Smooth muscle cell (in vitro differentiated cells): Measurements from ENCODE around the gene KLHL10. TPM values are rescaled to one million over a fixed set of nuclear protein-coding genes. Genes with fewer than 3 reads are reported as not detected.
"Not testable (repeated sequence)": the region's sequence is repeated elsewhere in the genome, so short reads cannot be mapped to it uniquely, and the experiment has no call there.

ENCODE experiments used
- DNase-seq: peaks from one replicate; lab custom pipeline; 2025; ENCODE audit not compliant: unreplicated experiment; lab: John Stamatoyannopoulos, UW
- H2AFZ ChIP-seq: fragments of 200-600 bp; sonication (generic); 2 replicates; pipeline ENCODE4 v1.6.0; 2016; ENCODE audit warnings: antibody characterized with exemption, low read depth, mild to moderate bottlenecking
- H3F3A ChIP-seq: fragments of 200-600 bp; sonication (generic); 2 replicates; pipeline ENCODE4 v1.6.0; 2017; ENCODE audit warnings: antibody characterized with exemption, low read depth
- H3K27ac ChIP-seq: fragments of 200-600 bp; sonication (generic); 2 replicates; pipeline ENCODE4 v1.5.1; 2016; ENCODE audit warnings: low read depth, mild to moderate bottlenecking
- H3K27me3 ChIP-seq: fragments of 200-600 bp; sonication (generic); 2 replicates; pipeline ENCODE4 v1.6.1; 2016; ENCODE audit warnings: low read depth, mild to moderate bottlenecking
- H3K36me3 ChIP-seq: fragments of 200-600 bp; sonication (generic); 2 replicates; pipeline ENCODE4 v1.5.1; 2016; ENCODE audit warnings: low read depth
- H3K4me1 ChIP-seq: fragments of 200-600 bp; sonication (generic); 2 replicates; pipeline ENCODE4 v1.5.1; 2016; ENCODE audit warnings: low read depth
- H3K4me2 ChIP-seq: fragments of 200-600 bp; sonication (generic); 2 replicates; pipeline ENCODE4 v1.6.0; 2016; ENCODE audit warnings: mild to moderate bottlenecking
- H3K4me3 ChIP-seq: fragments of 200-600 bp; sonication (generic); 2 replicates; pipeline ENCODE4 v1.5.1; 2016; ENCODE audit warnings: mild to moderate bottlenecking
- H3K79me2 ChIP-seq: fragments of 200-600 bp; sonication (generic); 2 replicates; pipeline ENCODE4 v1.6.0; 2016; ENCODE audit warnings: low read depth, mild to moderate bottlenecking
- H3K9ac ChIP-seq: fragments of 200-600 bp; sonication (generic); 2 replicates; pipeline ENCODE4 v1.6.0; 2016; ENCODE audit warnings: low read depth
- H3K9me3 ChIP-seq: fragments of 200-600 bp; sonication (generic); replicated peaks from 2 replicates; pipeline ENCODE4 v1.5.1; 2016; ENCODE audit warnings: low read depth
- H4K20me1 ChIP-seq: fragments of 200-600 bp; sonication (generic); 2 replicates; pipeline ENCODE4 v1.6.0; 2016; ENCODE audit warnings: low read depth
- WGBS: methylation state at CpG from one replicate; pipeline ENCODE4 v1.1.7; 2016; ENCODE audit warnings: low lambda C conversion rate; 5-methylcytosine and 5-hydroxymethylcytosine counted together
- polyA plus RNA-seq: library from polyadenylated mRNA; unstranded; fragments of >200 nt; fragmentation: Nextera tagmentation; extraction: Ambion mirVana; gene quantifications from 2 replicates; pipeline ENCODE4 v1.2.1, GENCODE V29; 2016
- total RNA-seq: library from RNA; depleted of rRNA; stranded (reverse); fragments of >200 nt; gene quantifications from 2 replicates; pipeline ENCODE4 v1.2.3, GENCODE V29; 2014
- TF ChIP-seq, protein P1 (sequence below): fragments of 200-600 bp; sonication (generic); IDR thresholded peaks from 2 replicates; pipeline ENCODE4 v1.5.1; 2017; ENCODE audit warnings: borderline replicate concordance, mild to moderate bottlenecking, antibody characterized with exemption; ENCODE audit not compliant: insufficient read depth, poor library complexity, severe bottlenecking

Gene KLHL10
- total and polyA plus RNA-seq, 2 experiments from 2014 or later, result not detected

- Histone ChIP-seq H3K9me3 (no peaks in the 10 kb centered on the region), H3K4me2 (no peak overlapping the region), H3K36me3 (peaks cover 23% of the 10 kb centered on the region), H2AFZ (no peak overlapping the region), H3K4me1 (no peaks in the 10 kb centered on the region), H3F3A (peaks cover 38% of the 10 kb centered on the region), H3K9ac (no peak overlapping the region), H4K20me1 (peaks cover 19% of the 10 kb centered on the region), H3K27ac (no peak overlapping the region), H3K27me3 (no peaks in the 10 kb centered on the region), H3K4me3 (no peak overlapping the region), H3K79me2 (no peaks in the 10 kb centered on the region)
- 92% methylated on average over 7 of the region's 7 CpGs for WGBS
- TF ChIP-seq, protein P1, sequence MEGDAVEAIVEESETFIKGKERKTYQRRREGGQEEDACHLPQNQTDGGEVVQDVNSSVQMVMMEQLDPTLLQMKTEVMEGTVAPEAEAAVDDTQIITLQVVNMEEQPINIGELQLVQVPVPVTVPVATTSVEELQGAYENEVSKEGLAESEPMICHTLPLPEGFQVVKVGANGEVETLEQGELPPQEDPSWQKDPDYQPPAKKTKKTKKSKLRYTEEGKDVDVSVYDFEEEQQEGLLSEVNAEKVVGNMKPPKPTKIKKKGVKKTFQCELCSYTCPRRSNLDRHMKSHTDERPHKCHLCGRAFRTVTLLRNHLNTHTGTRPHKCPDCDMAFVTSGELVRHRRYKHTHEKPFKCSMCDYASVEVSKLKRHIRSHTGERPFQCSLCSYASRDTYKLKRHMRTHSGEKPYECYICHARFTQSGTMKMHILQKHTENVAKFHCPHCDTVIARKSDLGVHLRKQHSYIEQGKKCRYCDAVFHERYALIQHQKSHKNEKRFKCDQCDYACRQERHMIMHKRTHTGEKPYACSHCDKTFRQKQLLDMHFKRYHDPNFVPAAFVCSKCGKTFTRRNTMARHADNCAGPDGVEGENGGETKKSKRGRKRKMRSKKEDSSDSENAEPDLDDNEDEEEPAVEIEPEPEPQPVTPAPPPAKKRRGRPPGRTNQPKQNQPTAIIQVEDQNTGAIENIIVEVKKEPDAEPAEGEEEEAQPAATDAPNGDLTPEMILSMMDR, result no peak
- no peak for DNase-seq
Observed at GRCh38 chr17:41870627-41871026, 33.0 kb downstream of the KLHL10 start.

- Histone ChIP-seq H3K9me3 (no peaks in the 10 kb centered on the region), H3K4me2 (no peak overlapping the region), H3K79me2 (no peaks in the 10 kb centered on the region), H4K20me1 (peaks cover 19% of the 10 kb centered on the region), H3F3A (peaks cover 33% of the 10 kb centered on the region), H3K4me1 (no peaks in the 10 kb centered on the region), H2AFZ (no peak overlapping the region), H3K36me3 (peaks cover 24% of the 10 kb centered on the region), H3K9ac (no peak overlapping the region), H3K27me3 (no peaks in the 10 kb centered on the region), H3K4me3 (no peak overlapping the region), H3K27ac (no peak overlapping the region)
- WGBS, result 93% methylated on average over 10 of the region's 10 CpGs
- no peak for DNase-seq
- TF ChIP-seq, protein P1, result no peak
Observed at GRCh38 chr17:41871789-41872188, 34.2 kb downstream of the KLHL10 start.

GRCh38 chr17:41873559-41874292 lies 36.1 kb downstream of the KLHL10 start:
- Histone ChIP-seq H3K9ac (no peak overlapping the region), H3K9me3 (no peaks in the 10 kb centered on the region), H2AFZ (no peak overlapping the region), H3K4me1 (no peaks in the 10 kb centered on the region), H4K20me1 (peaks cover 30% of the 10 kb centered on the region), H3F3A (peaks cover 25% of the 10 kb centered on the region), H3K79me2 (peaks cover 3% of the 10 kb centered on the region), H3K27me3 (no peaks in the 10 kb centered on the region), H3K4me3 (no peak overlapping the region), H3K36me3 (peaks cover 26% of the 10 kb centered on the region), H3K4me2 (no peak overlapping the region), H3K27ac (peak overlapping the region; percentile 2)
- 98% methylated on average over 10 of the region's 10 CpGs for WGBS
- TF ChIP-seq, protein P1, result no peak
- DNase-seq, result no peak

DNA sequence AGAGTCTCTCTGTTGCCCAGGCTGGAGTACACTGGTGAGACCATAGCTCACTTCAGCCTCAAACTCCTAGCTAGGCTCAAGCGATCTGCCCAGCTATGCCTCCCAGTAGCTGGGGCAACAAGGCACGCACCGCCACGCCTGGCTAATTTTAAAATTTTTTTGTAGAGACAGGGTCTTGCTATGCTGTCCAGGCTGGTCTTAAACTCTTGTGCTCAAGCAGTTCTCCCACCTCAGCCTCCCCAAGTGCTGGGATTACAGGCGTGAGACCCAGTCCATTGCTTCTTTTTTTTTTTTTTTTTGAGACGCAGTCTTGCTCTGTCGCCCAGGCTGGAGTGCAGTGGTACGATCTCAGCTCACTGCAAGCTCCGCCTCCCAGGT lies 36.7 kb downstream of the KLHL10 start:
- not testable (repeated sequence) for H3K9ac ChIP-seq, H3K4me2 ChIP-seq, H3K9me3 ChIP-seq, H2AFZ ChIP-seq, H3K79me2 ChIP-seq, H3K4me1 ChIP-seq, H3K27me3 ChIP-seq, DNase-seq, H3K4me3 ChIP-seq
- Histone ChIP-seq H3K36me3 (peaks cover 25% of the 10 kb centered on the region), H3F3A (peaks cover 19% of the 10 kb centered on the region), H3K27ac (peak overlapping the region; percentile 2), H4K20me1 (peaks cover 33% of the 10 kb centered on the region)
- WGBS, result 98% methylated on average over 9 of the region's 9 CpGs
